ENCODE data around the gene TRPM8. TPM values are rescaled to one million over a fixed set of nuclear protein-coding genes. Genes with fewer than 3 reads are reported as not detected.
A peak's percentile ranks its signal among the peaks of the same experiment; 100 is the strongest.
"Not testable (repeated sequence)": the region's sequence is repeated elsewhere in the genome, so short reads cannot be mapped to it uniquely, and the experiment has no call there.

The TRPM8 gene
- total RNA-seq: under 1 TPM in 1 of 2 donors, not detected in 1; 0.78 TPM

- intact Hi-C loops (cut with DNase I): no loop called here
- TF ChIP-seq POLR2A (IDR thresholded peaks at IDR 0.05) (no peak), CTCF (IDR thresholded peaks at IDR 0.05) (no peak)
- Histone ChIP-seq H3K36me3 (replicated peaks in 1 of 2; ENCODE audit: insufficient read depth in 1 of 2, low read depth in 2 of 2) (no peaks in the 10 kb centered on the region), H3K27me3 (no peaks in the 10 kb centered on the region), H3K4me3 (no peak within 1 kb of the TSS), H3K4me1 (no peaks in the 10 kb centered on the region), H3K9me3 (no peaks in the 10 kb centered on the region), H3K27ac (no peak within 1 kb of the TSS)
- WGBS, 2 donors: 34 to 44% methylated on average over 5 of the region's 5 CpGs
- DNase-seq: no peak
- no peak for ATAC-seq
Measured at GRCh38 chr2:233917116-233917515, at the start of gene TRPM8. Gene TRPM8 (plus strand): TSS chr2:233917373. CDS start chr2:233926538, 9,165 bp downstream.

- peak; percentile 23 to 54 (median 42) for DNase-seq
- peak within 1 kb of the TSS in 2 of 4 donors; percentile 22 to 40 for H3K27ac ChIP-seq
Measured at GRCh38 chr2:233867993-233868532, 49.1 kb upstream of the TRPM8 start, which contains the start of gene MSL3B. Gene MSL3B (minus strand): TSS chr2:233868386.

GRCh38 chr2:233871432-233871831 is 45.7 kb upstream of the TRPM8 start:
- no peak overlapping the region for H3K4me3 ChIP-seq
- WGBS, 2 donors: 41 to 48% methylated on average over 4 of the region's 4 CpGs
- DNase-seq: no peak

More at GRCh38 chr2:233867993-233868532, 49.1 kb upstream of the TRPM8 start, which contains the start of gene MSL3B:
- H3K9me3 ChIP-seq: no peaks in the 10 kb centered on the region
- WGBS, 2 donors: 9 to 12% methylated on average over 50 of the region's 50 CpGs
- H3K4me1 ChIP-seq: no peaks in the 10 kb centered on the region
- TF ChIP-seq POLR2A (IDR thresholded peaks at IDR 0.05) (peak in 2 of 3 donors; percentile 15 to 26), CTCF (IDR thresholded peaks at IDR 0.05) (no peak)
- no peaks in the 10 kb centered on the region for H3K36me3 ChIP-seq (replicated peaks in 1 of 2; ENCODE audit: insufficient read depth in 1 of 2, low read depth in 2 of 2)
- H3K27me3 ChIP-seq: no peaks in the 10 kb centered on the region
- peak within 1 kb of the TSS in 1 of 2 donors; percentile 31 for H3K4me3 ChIP-seq
- intact Hi-C loops (cut with DNase I): no loop called here
- peak; percentile 55 for ATAC-seq

GRCh38 chr2:233872125-233872524 is 45.0 kb upstream of the TRPM8 start:
- H3K27me3 ChIP-seq: not testable (repeated sequence)
- 23 to 30% methylated on average over 2 of the region's 2 CpGs for WGBS, 2 donors

More at GRCh38 chr2:233871432-233871831, 45.7 kb upstream of the TRPM8 start:
- Histone ChIP-seq H3K27ac (no peak overlapping the region), H3K9me3 (no peaks in the 10 kb centered on the region), H3K27me3 (no peaks in the 10 kb centered on the region), H3K4me1 (no peaks in the 10 kb centered on the region), H3K36me3 (replicated peaks in 1 of 2; ENCODE audit: insufficient read depth in 1 of 2, low read depth in 2 of 2) (no peaks in the 10 kb centered on the region)
- ATAC-seq: no peak
- TF ChIP-seq POLR2A (IDR thresholded peaks at IDR 0.05) (no peak), CTCF (IDR thresholded peaks at IDR 0.05) (no peak)
- intact Hi-C loops (cut with DNase I): no loop called here

GRCh38 chr2:233882353-233882752 is 34.8 kb upstream of the TRPM8 start:
- Histone ChIP-seq H3K4me3 (no peak overlapping the region), H3K27me3 (no peaks in the 10 kb centered on the region), H3K36me3 (replicated peaks in 1 of 2; ENCODE audit: insufficient read depth in 1 of 2, low read depth in 2 of 2) (no peaks in the 10 kb centered on the region), H3K4me1 (no peaks in the 10 kb centered on the region), H3K27ac (no peak overlapping the region), H3K9me3 (no peaks in the 10 kb centered on the region)
- ATAC-seq: no peak
- no peak for DNase-seq
- intact Hi-C loops (cut with DNase I): no loop called here
- TF ChIP-seq POLR2A (IDR thresholded peaks at IDR 0.05) (no peak), CTCF (IDR thresholded peaks at IDR 0.05) (no peak)

More at GRCh38 chr2:233872125-233872524, 45.0 kb upstream of the TRPM8 start:
- H3K9me3 ChIP-seq; H3K36me3 ChIP-seq (replicated peaks in 1 of 2; ENCODE audit: insufficient read depth in 1 of 2, low read depth in 2 of 2); DNase-seq; H3K27ac ChIP-seq; ATAC-seq; H3K4me3 ChIP-seq; intact Hi-C loops (cut with DNase I); H3K4me1 ChIP-seq: not testable (repeated sequence)
